Fibroblast of lung (primary cell): ENCODE data around the gene MECR.

Experiments used
- CTCF ChIP-seq, 2 donors: IDR thresholded peaks in 1 of 2; conservative IDR thresholded peaks in 1 of 2; 1 replicate in 1 of 2; 2 replicates in 1 of 2; pipeline ENCODE4 v1.5.1; 2011 to 2012; ENCODE audit warnings: low read length in 2 of 2, control low read depth in 1 of 2, inconsistent platforms in 1 of 2, low read depth in 1 of 2, mild to moderate bottlenecking in 1 of 2
- EZH2 ChIP-seq: IDR thresholded peaks from 2 replicates; pipeline ENCODE4 v1.5.1; 2012; ENCODE audit warnings: low read length, control low read depth, mild to moderate bottlenecking; ENCODE audit errors: missing control alignments

- TF ChIP-seq CTCF (conservative IDR thresholded peaks at IDR 0.05 in 1 of 2, IDR thresholded peaks at IDR 0.05 in 1 of 2; ENCODE audit: low read depth in 1 of 2, low read length in 2 of 2) (no peak), EZH2 (no peak)
These were observed 7.2 kb downstream of the MECR start for GRCh38 chr1:29223521-29223920.
